Left ventricle myocardium superior (tissue), 1 donor: ENCODE measurements around the gene TOR3A. TPM values are rescaled to one million over a fixed set of nuclear protein-coding genes. Genes with fewer than 3 reads are reported as not detected.

Source experiments
- ATAC-seq: fragments of 200-7000 bp; cut with Tn5 transposase; one replicate; pipeline ENCODE4 v1.9.1; 2020; ENCODE audit warnings: mild to moderate bottlenecking, moderate library complexity
- DNase-seq: peaks from one replicate; pipeline ENCODE4 v3.0.0-alpha.2; 2020
- intact Hi-C: fragments of 100-400 bp; cut with micrococcal nuclease; formaldehyde crosslinking; loops from one replicate; pipeline ENCODE4 v1.11.0; 2022
- total RNA-seq: library from RNA; stranded (reverse); fragmentation: NEBNext Ultra II Directional; extraction: Animal tissue kit (Norgen Biotek cat#: 25700); gene quantifications from one replicate; pipeline ENCODE4 v1.2.1, GENCODE V29; 2021
- donor health status: DM: no; HTN: yes; CAD: no; lungs with severe emphysema.

The TOR3A gene
- total RNA-seq, 1 donor from 2014 or later: 8.7 TPM

- ATAC-seq (no peak), DNase-seq (no peak)
- intact Hi-C loops: no loop called here
Measured at GRCh38 chr1:179058487-179059483, 23.1 kb upstream of the TOR3A start.

GRCh38 chr1:179061360-179062282, 20.2 kb upstream of the TOR3A start:
- no peak for DNase-seq
- ATAC-seq: no peak
- intact Hi-C loops: no loop called here

DNA sequence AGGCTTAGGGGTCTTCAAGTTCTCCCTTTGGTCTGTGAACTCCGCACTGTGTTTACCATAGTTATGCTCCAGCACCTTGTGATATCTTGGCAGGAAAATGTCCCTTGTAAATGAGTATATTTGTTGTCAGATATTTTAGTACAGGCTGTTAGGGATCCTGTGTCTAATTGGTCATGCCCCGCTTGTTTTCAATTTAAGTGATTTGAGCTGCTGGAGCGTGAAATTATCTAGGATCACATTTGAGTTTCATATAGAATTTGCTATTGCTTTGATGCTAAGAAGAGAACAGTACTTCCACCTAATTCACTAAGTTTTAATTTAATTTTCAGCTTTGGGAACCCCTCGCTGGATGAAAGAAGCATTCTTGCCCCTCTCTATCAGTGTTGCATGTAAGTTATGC, 15.4 kb upstream of the TOR3A start:
- ATAC-seq: no peak
- DNase-seq: no peak
- intact Hi-C loops: no loop called here

DNA sequence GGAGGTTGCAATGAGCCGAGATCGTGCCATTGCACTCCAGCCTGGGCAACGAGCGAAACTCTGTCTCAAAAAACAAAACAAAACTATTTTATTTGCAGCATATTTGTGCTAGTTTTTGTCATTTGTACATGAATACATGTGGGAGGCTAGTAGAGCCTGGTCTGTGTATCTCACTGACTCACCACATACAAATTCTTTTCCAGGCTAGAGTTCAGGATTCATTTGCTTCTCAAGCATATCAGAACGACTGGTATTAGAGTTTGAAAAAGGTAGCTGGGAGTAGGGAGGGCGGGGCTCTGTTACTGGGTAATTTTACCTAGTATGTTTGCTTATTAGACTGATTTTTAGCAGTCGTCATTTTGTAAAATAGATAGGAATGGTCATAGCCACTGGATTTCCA, 4.5 kb upstream of the TOR3A start:
- DNase-seq: no peak
- ATAC-seq: no peak
- intact Hi-C loops: no loop called here

DNA sequence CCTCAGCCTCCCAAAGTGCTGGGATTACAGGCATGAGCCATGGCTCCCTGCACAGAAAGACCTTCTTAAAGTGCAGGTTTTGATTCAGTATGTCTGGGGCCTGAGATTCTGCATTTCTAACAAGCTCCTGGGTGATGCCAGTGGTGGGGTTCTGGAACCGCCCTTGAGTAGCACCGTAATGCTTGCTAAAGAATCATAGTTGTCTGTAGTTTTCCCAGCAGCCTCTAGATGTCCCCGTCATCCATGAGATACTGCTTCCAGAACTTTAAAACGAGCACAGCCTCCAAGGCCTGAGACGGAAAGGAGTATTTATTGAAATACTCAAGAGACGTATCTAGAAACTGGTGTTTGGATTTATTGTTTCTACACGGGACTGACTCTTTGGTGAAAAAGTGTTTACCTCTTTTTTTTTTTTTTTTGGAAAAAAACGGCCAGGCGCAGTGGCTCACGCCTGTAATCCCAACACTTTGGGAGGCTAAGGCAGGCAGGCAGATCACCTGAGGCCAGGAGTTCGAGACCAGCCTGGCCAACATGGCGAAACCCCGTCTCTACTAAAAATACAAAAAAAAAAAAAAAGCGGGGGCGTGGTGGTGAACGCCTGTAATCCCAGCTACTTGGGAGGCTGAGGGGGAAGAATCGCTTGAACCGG, 2.6 kb upstream of the TOR3A start:
- intact Hi-C loops: loop anchor here (2.0 kb wide), 1 partner anchor 290 kb away; no protein-coding TSS in a partner anchor
- no peak for DNase-seq
- ATAC-seq: peak; percentile 25

DNA sequence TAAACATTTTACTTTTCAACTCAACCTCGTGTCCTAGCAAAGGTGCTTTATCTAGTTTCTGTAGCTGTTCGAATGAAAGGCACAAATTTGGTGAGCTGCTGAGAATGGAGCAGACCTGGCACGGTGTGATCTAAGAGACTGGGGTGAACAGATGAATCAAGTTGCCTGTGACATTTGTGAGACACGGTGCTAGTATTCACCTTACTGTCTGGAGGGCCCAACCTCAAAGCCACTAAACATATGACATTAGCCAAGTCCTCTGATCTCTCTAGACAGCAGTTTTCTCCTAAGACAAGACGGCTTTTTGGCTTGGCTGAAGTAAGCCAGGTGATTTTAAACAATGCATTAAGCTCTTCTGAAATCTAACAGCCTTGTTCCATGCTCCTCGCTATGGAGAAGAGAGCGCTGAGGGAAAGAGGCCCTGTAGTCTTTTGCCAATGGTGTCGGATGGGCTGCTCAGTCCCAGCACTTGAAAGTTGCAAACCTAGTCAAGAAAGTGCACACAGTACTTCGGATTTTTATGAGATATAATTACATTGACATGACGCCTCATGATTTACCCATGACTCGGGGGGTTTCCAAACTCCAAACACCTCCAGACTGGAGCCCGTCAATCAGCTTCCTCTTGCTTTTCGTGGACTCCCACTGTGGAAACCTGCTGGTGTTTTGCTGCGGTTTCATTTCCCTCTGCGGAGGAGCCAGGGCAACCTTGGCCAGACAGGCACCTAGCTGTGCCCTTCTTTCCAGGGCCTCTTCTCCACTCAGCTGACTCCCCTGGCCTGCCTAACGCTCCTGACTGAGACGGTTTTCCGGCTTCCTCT, 794 bp upstream of the TOR3A start:
- intact Hi-C loops: loop anchor here (10.0 kb wide), 1 partner anchor 114 kb away; no protein-coding TSS in a partner anchor

GRCh38 chr1:179082333-179082998, 596 bp downstream of the TOR3A start:
- DNase-seq: no peak
- peak; percentile 61 for ATAC-seq
- intact Hi-C loops: loop anchor here (10.0 kb wide), 1 partner anchor 112 kb away; no protein-coding TSS in a partner anchor

More for the DNA sequence above, 794 bp upstream of the TOR3A start:
- no peak for DNase-seq
- ATAC-seq: no peak

DNA sequence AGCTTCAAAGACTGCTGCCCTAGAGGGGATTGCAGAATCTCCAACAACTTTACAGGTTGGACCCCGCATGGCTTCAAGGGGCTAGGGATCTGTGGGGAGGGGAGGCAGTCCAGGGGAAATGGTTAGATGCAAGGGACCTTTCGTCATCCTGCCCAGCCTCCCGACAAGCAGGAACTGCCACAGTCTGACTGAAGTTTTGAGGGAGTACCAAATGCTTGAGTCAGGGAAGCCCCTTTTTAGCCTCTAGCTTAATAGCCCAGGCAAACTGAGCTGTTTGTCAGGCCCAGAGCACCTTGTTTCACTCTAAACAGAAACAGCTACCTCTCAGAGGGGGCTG, 1.1 kb downstream of the TOR3A start:
- ATAC-seq (no peak), DNase-seq (no peak)
- intact Hi-C loops: loop anchor here (10.0 kb wide), 1 partner anchor 112 kb away; no protein-coding TSS in a partner anchor

- ATAC-seq: no peak
- DNase-seq: no peak
- intact Hi-C loops: loop anchor here (10.0 kb wide), 1 partner anchor 111 kb away; no protein-coding TSS in a partner anchor
Measured at GRCh38 chr1:179083533-179083932, 1.7 kb downstream of the TOR3A start.

DNA sequence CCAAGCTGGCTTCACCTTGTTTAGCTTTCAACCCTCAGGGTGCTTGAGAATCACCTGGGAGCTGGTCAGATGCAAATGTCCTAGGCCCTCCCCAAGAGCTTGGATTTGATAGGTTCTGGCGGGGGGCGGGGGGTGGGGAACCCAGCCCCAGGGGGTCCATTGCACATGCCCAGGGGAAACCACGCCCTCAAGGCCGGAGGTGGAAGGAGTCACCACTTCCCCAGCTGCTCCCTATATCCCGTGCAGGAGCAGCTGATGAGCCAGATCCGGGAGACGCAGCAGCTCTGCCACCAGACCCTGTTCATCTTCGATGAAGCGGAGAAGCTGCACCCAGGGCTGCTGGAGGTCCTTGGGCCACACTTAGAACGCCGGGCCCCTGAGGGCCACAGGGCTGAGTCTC, 5.8 kb downstream of the TOR3A start:
- intact Hi-C loops: loop anchor here (10.0 kb wide), 1 partner anchor 107 kb away; no protein-coding TSS in a partner anchor
- DNase-seq (no peak), ATAC-seq (no peak)

DNA sequence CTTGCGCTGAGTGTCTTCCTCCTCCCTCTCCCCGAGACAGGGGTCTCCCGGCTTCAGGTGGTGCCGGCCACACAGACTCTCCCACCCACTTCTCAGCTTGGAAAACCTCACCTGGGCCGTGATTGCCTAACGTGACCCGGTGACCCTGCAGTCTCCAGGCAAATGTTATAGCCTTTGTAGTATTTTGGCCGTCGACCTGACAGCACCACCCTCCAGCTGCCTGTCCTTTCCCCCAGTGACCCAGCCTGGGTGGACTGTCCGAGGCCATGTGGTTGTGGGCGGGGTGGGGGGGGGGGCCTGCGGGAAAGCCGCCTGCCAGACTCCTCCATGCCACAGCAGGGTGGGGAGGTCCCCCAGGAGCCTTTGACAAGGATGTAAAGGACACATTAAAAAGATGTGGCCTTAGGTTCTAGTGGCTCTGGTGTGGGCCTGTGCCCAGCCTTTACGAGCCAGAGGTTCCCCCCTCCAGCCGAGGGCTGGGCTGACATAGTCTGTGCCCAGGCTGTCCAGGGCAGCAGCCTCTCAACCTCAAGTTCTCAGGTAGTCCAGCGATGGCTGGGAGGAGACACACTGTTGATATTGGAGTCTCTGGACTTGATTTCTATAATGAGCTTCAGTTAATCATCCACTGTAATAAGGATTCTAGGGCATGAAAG, 8.1 kb downstream of the TOR3A start:
- ATAC-seq (no peak), DNase-seq (no peak)
- intact Hi-C loops: loop anchor here (10.0 kb wide), 1 partner anchor 105 kb away; no protein-coding TSS in a partner anchor

DNA sequence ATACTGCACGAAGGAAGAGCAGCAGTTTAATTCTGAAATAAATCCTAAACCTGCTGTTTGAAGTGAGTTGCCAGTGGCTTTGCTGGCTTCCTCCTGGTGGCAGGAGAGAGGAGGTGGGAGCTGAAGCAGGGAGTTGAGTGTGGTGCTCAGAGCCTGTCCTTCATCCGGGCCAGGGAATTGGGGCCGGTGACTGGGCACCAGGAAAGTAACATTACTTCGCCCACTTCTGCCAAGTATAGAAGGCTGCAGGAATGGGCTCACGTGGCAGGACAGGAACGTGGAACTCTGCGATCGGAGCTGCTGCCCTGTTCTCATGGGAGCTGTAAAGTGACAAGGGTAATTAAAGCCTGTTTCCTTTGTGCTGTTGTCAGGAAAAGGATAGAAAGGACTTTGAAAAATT, 8.7 kb downstream of the TOR3A start:
- ATAC-seq (peak; percentile 65), DNase-seq (peak; percentile 50)
- intact Hi-C loops: no loop called here

DNA sequence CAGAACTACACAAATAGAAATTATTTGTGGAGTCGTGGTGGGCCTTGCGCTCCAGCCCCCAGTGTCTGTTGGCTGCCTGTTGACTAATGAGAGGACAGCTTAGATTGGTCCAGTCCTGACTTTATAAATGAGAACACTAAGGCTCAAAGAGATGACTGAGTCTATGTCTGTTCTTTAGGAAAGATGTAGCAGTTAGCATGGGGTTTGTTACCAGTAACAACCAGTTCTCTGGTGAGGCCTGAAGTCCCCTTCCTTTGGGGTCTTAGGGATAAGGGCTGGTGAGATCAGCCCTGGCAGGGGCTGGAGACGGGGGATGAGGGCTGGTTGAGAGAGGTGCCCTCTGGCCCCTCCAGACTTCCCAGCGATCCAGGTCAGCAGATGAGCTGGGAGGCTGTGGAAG, 9.1 kb downstream of the TOR3A start:
- ATAC-seq (no peak), DNase-seq (no peak)
- intact Hi-C loops: no loop called here

DNA sequence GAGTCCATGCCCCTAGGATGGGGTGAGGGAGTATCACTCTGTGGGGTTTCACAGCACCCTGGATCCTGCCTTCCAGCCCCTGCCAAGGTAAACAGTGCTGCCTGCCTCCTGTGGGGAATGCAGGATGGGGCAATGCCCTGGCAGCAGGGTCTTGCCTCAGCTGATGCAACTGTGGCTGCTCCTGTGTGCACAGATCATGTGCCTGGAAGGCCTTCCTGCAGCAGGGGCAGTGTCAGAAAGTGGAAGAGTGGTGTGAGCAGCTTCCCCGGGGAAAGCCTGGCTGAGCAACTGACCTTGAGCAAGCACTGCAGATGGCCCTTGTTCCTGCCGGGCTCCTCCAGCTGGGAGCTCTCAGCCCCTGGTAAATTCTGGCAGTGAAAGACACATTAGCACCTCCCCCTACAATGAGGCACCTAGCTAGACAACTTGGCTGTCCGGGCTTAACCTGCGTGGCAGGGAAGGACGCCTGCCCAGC, 9.9 kb downstream of the TOR3A start:
- intact Hi-C loops: no loop called here
- DNase-seq: peak; percentile 77

DNA sequence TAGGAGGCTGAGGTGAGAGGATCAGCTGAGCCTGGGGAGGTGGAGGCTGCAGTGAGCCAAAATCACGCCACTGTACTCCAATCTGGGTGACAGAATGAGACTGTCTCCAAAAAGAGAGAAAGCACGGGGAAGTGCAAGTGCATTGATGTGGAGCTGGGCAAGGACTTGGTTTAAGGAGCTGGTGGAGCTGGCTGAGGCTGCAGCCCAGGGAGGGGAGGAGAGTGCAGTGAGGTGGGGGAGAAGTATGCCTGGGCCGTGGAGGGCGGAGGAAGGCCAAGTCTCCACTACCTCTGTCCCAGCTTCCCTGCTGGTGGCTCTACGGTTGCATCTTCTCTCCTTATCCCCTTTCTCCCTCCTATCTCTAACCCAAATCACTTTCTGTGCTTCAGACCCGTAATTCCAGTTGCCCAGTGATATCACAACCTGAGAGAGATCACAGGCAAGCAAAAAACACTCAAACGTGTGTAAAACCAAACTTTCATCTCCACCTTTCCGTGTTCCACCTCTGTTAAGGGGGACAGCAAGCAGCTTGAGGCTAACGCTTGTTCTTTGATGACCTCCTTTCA, 11.1 kb downstream of the TOR3A start:
- no peak for DNase-seq
- intact Hi-C loops: no loop called here
- no peak for ATAC-seq

More for the DNA sequence above, 9.9 kb downstream of the TOR3A start:
- peak; percentile 87 for ATAC-seq

GRCh38 chr1:179094818-179095217, 12.9 kb downstream of the TOR3A start:
- no peak for DNase-seq
- intact Hi-C loops: no loop called here
- ATAC-seq: no peak

- no peak for DNase-seq
- intact Hi-C loops: no loop called here
- ATAC-seq: no peak
Measured at GRCh38 chr1:179095377-179095776, 13.5 kb downstream of the TOR3A start.
